Activated effector memory CD4-positive, alpha-beta T cell treated with Interleukin-2 at 50 U/mL for 16 hours (primary cell): ENCODE measurements around the gene AP5S1.
"Not testable (repeated sequence)": the region's sequence is repeated elsewhere in the genome, so short reads cannot be mapped to it uniquely, and the experiment has no call there.

Source experiments
- DNase-seq: peaks from one replicate; pipeline ENCODE4 v3.0.0-alpha.2; 2020

The AP5S1 gene, protein sequence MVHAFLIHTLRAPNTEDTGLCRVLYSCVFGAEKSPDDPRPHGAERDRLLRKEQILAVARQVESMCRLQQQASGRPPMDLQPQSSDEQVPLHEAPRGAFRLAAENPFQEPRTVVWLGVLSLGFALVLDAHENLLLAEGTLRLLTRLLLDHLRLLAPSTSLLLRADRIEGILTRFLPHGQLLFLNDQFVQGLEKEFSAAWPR

DNA sequence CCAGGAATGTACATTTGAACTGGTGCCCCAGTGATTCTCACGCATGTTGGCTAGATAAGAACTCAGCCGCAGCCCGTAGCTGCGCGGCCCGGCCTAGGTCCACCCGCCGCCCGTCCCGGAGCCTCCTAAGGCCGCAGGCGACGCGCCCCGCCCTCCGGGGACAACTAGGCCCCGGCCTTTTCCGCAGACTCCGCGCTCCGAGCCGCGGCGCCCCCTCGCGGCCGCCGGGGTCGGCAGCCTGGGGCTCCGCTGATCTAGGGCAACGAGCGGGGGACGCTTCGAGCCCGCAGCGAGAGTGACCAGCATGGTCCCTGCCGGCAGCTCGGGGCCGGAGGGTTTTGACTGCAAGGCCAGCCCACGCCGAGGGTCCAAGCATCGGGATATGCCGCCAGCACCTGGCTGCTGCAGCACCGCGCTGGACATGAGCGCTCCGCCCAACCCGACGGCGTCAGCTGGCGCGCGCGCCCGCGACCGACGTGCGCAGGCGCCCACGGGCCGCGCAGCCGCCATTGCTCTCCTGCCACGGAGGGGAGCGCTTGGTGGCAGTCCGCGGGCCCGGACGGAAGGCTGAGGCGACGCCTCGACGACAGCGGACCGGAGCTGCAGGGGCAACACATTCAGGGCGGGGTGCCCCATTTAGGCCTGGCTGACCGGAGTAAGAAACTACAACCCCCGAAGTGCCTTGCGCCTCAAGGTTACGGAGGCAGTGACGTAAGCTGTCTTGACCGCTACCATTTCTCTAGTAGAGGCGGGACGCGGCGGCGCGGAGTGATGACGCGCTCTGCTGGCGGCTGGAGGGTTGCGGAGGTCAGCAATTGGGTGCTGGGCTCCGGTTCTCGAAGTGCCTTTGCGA, at the start of gene AP5S1:
AP5S1 (plus strand) TSS at position 500 of the 853 bp plus-strand sequence. CDS start 1,571 bp downstream, outside the sequence.
- DNase-seq, result peak; percentile 82

DNA sequence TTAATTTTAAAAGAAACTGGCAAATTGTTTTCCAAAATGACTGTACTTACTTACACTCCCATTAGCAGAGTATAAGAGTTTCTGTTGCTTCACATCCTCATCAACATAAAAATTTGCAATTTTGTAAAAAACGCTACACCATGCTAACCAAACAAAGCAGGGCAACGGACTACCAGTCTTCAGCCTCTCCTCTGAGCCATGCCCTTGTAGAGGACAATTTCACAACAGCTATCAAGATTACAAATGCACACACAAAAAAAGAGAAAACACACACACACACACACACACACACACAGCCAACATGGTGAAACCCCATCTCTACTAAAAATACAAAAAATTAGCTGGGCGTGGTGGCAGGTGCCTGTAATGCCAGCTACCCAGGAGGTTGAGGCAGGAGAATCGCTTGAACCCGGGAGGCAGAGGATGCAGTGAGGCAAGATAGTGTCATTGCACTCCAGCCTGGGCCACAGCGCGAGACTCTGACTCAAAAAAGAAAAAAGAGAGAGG, 48.7 kb upstream of the AP5S1 start:
- no peak for DNase-seq

DNA sequence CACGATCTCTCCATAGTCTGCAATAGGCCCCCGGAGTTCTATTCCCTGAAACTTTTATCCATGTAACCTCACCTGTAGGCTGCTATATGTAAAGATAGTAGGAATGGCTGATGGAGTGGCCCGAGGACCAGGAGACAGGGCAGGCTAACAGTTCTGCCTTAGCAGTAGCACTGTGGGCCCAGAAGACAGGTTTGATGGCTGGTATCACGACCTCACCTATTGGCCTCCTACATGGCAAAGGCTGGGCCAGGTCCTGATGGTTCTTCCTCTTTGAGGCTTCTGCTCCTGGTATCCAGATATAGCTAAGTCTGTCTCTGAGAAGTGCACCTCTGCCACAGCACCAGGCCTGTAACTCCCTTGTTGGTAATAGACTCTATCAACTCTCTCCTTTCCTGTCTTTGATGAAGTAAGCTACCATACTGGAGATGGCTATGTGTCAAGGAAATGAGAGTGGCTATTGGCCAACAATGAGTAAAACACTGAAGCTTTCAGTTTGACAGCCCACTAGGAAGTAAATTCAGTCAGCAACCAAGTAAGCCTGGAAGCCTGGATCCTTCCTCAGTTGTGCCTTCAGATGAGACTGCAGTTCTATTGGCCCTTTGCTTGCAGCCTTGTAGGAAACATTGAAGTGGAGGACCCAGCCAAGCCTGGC, 44.8 kb upstream of the AP5S1 start:
- DNase-seq, result no peak

DNA sequence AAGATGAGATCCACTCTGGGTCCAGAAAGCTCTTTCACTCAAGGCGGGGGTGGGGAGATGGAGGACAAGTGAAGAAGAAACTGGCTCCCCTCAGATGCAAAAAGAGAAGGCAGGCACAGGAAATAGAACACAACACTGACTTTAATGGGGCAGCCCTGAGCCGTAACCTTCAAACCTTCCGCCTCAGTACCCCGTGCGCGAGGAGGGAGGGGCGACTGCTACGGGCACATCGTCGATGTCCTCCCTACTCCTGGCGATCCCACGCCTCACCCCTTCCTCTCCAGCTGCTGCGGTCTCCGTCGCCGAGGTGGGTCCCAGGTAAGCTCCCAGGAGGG, 43.0 kb upstream of the AP5S1 start:
- DNase-seq, result no peak

DNA sequence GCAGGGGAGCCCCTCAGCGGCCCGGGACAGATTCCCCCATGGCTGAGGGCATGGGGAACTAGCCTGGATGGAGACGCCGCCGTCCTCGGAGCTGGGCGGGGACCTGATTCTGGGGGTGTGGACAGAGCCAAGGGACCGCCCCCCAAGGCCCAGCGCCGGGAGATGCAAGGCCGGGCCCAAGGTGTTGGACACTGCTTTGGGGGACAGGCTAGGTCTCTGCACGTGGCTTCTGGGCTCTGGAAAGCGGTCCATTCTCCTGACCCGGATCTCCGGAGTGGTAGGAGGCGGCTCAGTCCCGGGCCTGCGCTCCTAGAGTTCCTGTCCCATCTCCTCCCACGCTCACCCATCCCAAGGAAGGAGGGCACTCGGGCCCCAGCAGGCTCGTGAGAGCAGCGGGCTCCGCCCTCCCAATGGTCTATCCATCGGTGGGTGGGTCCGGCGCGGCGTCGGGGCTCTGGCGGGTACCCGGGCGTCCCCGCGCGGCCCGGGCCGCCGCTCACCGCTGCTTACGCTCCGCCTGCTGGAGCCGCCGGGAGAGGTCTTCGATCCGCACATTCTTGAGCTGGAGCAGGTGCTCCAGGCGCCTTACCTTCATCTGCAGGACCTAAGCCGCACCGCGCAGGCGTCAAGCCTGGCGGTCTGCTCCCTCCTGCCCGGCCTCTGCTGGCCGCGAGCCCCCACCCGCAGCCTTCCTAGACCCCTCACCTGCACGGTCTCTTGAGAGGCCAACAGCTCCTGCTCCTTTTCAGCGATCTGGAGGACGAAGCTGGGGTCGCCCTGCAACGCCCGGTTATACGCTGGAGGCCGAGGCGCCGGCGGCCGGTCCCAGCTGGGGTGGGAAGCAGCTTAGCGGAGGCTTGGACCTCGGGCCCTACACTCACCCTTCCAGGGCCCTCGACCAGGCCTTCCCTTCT, 42.4 kb upstream of the AP5S1 start:
- DNase-seq, result peak; percentile 10

DNA sequence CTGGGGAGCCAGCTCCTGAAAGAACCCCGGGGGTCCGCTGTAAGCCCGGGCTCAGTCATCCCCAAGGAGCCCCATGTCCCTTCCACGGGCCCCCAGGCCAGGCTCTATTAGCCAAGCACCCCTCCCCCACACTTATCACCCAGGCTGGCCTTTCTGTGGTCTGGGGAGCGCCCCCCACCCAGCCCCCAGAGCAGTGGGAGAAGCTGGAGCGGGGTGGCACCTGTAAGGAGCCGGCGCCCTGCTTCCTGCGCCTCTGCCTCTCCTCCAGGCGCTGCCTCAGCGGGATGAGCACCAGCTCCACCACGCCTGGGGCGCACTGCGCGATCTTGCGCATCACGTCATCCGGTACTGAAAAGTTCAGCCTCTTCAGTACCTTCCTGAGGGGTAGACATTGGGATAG, 41.4 kb upstream of the AP5S1 start:
- no peak for DNase-seq

DNA sequence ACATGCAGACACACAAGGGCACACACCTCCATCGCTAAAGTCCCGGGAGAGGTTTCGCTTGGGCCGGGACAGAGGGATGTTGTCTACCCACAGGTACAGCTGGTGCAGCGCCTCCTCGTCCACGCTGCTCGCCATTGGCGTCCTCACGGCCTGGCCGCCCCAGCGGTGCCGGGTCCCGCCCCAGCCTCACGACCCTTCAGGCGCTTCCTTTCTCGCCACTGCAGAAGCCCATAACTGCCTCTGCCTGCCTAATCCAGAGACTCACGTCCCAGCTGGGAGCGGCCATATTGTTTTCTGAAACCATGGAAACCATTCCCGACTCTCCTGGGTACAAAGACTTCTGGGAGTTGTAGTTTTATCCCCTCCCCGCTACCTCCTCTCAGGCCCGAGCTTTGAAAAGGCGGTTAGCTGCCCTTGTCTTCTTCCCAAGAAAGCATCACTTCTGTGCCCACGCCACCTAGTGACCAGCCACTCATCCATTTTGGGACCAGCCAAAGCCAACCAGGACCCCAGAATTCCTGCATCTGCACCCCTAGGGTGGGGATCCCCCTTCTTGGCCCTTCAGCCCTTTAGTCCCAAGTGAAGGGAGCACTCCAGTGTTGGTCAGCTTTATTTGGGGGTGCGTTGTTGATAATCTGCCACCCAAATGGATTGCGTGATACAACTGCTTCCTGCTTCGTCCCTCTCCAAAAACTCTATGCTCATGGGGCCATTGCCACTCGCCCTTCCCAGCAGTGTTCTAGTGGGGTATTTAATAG, 39.0 kb upstream of the AP5S1 start, which contains the start of gene SPEF1:
SPEF1 (minus strand) TSS at position 296 of the 758 bp plus-strand sequence; CDS start at position 135, 161 bp downstream.
- DNase-seq, result peak; percentile 15

DNA sequence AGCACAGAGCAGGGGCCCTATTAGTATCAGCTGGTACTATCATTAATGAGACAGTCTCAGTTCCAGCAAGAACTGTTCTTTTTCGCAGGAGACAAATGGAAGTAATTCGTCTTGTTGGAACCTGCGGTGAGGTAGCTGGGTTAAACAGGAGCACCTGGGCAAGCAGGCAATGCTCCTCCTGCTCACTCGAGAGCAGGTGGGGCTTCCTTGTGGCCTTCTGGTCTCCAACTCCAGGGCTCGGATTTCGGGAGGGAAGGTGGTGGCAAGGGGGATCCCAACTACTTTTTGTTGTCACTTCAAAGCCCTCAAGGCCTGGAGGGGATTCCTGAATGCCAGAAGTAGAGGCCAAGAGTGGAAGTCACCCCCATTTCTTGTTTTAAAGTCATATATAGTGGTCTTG, 37.8 kb upstream of the AP5S1 start:
- DNase-seq, result no peak

DNA sequence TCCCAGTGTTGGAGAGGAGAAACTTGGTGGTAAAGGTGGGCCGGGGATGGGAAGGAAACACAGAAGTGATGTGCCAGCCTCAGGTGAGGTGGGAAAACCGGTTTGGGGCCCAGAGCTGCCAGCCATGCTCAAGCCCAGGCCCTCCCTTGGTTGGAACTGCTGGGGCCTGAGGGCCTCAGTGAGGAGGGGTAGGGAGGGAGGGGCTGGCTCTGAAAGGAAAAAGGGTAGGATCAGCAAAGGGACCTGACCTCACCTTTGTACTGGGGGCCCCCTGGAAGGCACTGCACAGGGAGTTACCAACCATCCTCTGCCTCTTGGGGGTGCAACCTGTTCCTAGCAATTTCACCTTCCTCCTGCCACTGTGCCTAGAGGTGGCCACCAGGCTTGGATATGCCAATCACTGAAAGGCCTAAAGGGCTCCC, 37.3 kb upstream of the AP5S1 start:
- DNase-seq, result no peak

DNA sequence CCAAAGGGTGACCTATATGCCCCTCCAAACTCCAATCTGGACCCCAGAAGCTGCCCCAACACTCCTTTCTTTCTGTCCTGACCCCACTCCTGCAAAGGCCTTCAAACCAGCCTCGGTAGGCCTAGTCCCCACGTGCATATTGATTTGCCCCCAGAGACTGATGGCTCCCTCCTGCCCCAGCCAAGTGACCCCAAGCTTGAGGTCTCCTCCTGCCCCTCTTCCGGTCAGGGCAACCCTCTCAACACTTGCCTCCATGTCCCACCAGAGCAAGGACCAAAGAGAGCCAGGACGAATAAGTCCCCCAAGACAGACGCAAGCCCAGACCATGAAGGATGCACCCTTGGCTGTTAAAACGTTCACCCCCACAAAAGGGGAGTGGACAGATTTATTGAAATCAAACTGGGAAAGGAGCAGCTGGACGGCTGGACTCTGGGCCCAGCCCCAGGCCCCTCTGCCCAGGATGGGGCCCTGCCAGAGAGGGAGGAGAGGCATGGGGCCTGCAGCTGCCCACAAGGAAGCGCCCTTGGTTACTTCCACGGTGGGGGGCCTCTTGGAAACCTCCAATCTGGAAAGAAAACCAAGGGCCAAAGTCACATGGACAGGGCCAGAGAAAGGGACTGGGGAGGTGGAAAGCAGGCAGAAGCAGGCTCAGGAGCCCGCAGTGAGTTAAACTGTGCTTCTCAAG, 36.7 kb upstream of the AP5S1 start:
- no peak for DNase-seq

DNA sequence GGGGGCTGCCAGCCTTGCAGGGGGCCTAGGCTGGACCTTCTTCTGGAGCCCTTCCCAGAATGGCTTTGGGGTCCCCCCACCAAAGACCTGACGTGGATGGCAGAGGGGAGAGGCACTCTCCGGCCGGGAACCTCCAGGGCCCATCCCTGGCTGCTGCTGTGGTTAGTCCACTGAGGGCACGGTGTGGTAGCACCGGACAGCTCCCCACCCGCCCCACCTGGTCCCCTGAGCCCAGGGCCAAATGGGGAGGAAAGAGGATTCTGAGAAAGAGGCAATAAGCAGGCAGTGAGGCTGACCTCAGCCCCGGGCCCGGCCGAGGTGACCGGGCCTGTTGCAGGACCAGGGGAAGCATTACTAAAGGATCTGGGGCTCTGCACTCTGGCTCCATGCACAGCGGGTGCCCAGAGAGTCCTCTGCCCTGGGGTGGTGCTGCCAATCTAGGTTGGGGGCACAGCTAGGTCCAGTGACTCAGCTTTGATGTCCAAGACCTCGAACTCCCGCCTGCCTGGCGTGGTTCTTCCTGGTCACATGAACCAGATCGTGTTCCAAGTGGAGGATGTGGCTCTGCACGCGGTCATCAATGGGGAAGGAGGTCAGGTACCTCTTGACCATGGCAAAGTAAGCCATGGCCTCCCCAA, 36.0 kb upstream of the AP5S1 start:
- DNase-seq, result no peak

DNA sequence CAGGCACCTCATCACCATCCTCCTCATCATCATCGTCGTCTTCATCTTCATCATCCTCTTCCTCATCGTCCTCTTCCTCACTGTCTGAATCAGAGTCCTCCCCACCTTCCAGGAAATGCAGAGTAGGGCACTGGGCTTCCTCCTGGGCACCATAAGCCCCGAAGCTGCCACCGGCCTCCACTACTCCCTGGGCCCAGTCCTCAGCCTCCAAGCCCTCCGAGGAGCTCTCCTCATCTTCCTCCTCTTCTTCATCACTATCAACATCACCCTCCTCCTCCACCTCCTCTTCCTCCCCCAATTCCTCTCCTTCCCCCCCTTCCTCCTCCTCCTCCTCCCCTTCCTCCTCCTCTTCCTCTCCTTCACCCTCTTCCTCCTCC, 35.5 kb upstream of the AP5S1 start:
- no peak for DNase-seq

DNA sequence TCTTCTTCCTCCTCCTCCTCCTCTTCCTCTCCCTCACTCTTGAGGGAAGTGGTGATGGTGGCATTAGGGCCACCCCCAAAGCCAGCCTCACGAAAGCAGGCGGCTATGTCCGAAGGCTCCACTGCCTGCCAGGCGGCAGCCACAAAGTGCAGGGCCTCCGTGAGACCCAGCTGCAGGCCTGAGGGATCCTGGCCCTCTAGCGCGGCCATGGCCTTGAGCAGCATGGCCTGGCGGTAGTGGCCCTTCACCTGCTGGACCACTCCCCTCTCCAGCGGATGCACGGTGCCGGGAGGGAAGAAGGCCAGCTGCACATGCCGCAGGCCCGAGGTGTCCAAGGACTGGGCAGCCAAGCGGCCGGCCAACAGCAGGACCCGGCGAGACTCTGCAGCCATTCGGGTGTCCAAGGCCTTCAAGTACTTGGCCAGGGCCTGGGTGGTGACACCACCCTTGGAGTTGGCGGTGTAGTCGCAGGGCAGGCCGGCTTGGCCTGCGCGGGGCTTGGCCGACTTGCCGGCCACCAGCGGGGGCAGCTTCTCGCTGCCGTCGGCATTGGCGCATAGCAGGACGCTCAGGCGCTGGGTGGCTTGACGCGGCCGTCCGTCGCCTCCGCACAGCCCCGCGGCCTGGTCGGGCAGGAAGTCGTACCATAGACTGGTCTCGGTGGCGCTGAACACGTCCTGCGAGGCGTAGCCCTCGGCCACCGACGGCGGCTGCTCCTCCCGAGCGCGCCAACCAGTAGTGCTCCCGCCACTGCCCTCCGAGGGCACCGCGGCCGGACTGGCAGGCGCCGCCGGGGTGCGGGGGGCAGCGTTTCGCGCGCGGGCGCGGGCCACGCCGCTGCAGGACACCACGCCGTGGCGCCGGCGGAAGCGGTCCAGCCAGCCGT, 34.9 kb upstream of the AP5S1 start:
- no peak for DNase-seq

DNA sequence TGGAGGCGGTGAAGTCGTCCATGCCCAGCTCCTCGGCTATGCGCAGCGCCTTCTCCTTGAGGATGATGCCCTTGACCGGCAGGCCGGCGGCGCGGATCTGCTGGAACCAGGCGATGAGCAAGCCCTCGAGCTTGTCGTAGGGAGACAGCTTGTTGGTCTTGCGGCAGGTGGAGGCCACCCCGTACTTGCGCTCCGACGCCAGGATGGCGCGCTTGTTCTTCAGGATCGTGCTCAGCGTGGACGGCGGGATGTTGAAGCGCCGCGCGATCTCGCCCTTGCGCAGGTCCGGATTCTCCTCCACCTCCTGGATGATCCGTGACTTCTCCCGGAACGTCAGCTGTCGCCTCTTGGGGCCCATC, 34.2 kb upstream of the AP5S1 start:
- peak; percentile 36 for DNase-seq

DNA sequence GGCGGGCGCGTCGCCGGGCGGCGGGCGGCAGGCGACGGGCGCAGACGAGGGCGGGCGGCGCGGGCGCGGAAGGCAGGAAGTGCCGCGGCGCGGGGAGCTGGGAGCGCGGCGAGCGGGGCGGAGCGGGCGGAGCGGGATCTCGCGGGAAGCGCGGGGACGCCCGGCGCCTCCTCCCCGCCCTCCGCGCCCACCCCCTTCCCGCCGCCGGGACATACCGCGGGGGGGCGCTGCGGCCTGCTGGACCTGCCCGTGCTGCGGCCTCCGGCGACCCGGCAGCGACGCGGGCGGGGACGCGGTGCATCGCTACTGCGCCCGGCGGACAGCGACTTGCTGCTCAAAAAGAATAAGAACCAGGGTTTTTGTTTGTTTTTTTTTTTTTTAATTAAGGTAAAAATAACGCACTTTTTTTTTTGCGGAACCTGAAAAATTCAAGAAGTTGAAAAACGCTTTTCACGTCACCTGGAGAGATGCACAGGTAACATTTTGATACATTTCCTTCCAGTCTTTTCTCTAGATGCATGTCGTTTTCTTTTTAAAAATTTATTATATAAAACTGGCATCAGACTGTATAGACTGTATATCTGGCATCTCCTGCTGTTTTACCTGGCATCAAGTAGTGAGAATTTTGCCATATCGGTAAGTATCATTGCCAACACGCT, 33.6 kb upstream of the AP5S1 start, which contains the start of gene CENPB:
CENPB (minus strand) TSS at position 76 of the 659 bp plus-strand sequence. CDS start 257 bp downstream, outside the sequence.
- peak; percentile 89 for DNase-seq

DNA sequence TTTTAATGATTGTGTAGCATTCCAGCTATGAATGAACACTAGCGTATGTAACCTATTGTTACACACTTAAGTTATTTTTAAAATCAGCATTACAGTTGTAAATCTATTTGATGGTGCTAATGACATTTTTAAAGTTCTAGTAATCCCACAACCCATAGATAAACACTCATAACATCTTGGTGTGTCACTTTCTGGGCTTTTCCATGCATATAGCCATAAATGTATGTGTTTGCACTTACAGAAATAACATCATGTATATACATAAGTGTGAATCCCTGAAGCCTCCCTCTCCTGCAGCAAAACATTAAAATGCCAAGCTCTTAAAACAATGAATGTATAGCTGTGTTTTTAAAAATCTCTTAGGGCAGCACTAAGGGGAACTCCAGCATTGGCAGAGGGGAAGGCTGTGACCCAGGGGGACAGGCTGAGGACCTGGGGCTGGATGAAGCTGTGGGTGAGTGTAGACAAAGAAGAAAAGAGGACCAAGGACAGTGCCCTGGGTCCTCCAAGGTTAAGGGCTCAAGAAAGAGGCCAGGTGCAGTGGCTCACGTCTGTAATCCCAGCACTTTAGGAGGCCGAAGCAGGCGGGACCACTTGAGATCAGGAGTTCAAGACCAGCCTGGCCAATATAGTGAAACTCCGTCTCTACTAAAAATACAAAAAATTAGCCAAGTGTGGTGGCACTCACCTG, 32.9 kb upstream of the AP5S1 start:
- no peak for DNase-seq

DNA sequence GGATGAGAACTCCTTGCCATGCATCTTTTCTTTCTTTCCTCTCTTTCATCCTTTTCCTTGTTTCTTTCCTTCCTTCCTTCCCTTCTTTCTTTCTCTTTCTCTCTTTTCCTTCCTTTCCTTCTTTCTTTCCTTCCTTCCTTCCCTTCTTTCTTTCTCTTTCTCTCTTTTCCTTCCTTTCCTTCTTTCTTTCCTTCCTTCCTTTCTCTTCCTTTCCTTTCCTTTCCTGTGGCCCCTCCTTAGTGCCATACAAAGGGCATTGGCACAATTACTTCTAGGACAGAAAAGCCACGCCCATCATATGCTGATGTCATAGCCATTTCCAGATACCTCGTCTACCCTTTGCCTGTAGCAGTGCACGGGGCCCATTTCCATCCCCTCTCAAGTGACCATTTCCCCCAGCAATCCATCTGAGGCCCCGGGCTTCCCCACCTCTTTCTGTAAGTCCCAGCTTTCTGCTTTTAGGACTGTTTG, 31.6 kb upstream of the AP5S1 start:
- no peak for DNase-seq

DNA sequence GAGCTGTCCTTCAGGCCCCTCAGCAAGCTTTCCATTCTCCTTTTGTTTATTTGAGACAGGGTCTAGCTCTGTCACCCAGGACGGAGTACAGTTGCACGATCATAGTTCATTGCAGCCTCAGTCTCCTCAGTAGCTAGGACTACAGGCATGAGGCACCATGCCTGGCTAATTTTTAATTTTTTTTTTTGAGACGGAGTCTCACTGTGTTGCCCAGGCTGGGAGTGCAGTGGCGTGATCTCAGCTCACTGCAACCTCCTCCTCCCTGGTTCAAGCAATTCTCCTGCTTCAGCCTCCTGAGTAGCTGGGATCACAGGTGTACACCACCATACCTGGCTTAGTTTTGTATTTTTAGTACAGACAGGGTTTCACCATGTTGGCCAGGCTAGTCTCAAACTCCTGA, 31.1 kb upstream of the AP5S1 start:
- DNase-seq, result not testable (repeated sequence)
